C4-2B (cell line): ENCODE results near the gene FBXL13.

Experiments
- CTCF ChIP-seq: fragments of 450-650 bp; conservative IDR thresholded peaks from 2 replicates; pipeline ENCODE4 v1.5.1; 2017; ENCODE audit warnings: mild to moderate bottlenecking
- ZFX ChIP-seq: fragments of 450-650 bp; IDR thresholded peaks from 2 replicates; pipeline ENCODE4 v1.6.1; 2017

- TF ChIP-seq CTCF, result no peak
- TF ChIP-seq ZFX, result no peak
Measured at GRCh38 chr7:102942181-102942866, 132.3 kb downstream of the FBXL13 start.
